ENCODE measurements around the gene ADORA2A.

DNA sequence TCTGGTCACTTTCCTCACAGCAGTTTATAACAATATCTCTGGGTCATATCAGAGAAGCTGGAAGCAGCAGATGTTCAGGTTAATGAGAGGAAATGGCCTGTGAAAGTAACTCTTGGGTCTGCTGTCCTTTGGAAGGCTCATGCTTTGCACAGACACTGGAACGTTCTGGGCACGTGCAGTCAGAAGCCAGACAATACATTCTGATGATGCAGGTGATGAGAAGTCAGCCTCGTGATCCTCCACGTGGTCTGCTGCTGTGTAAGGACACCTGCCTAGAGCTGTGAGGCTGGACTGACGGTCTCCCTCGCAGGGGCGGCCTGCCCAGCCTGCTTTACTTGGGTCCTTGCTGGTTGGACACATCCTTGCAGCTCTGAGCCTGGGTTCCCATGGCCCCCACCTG lies 18.8 kb upstream of the ADORA2A start:
- TF ChIP-seq, protein P1, sequence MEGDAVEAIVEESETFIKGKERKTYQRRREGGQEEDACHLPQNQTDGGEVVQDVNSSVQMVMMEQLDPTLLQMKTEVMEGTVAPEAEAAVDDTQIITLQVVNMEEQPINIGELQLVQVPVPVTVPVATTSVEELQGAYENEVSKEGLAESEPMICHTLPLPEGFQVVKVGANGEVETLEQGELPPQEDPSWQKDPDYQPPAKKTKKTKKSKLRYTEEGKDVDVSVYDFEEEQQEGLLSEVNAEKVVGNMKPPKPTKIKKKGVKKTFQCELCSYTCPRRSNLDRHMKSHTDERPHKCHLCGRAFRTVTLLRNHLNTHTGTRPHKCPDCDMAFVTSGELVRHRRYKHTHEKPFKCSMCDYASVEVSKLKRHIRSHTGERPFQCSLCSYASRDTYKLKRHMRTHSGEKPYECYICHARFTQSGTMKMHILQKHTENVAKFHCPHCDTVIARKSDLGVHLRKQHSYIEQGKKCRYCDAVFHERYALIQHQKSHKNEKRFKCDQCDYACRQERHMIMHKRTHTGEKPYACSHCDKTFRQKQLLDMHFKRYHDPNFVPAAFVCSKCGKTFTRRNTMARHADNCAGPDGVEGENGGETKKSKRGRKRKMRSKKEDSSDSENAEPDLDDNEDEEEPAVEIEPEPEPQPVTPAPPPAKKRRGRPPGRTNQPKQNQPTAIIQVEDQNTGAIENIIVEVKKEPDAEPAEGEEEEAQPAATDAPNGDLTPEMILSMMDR (IDR thresholded peaks at IDR 0.05): no peak
- no peak for TF ChIP-seq POLR2A (IDR thresholded peaks at IDR 0.05)

Measured in breast epithelium (tissue), 3 donors.